SIG-M5 treated with dmso at 0.1 percent for 504 hours (cell line): ENCODE data around the gene EPHA7.

Source experiments
- DNase-seq: peaks from one replicate; lab custom pipeline; 2025; ENCODE audit not compliant: unreplicated experiment; lab: John Stamatoyannopoulos, UW

Gene EPHA7

GRCh38 chr6:93325761-93326160 is 93.6 kb downstream of the EPHA7 start:
- no peak for DNase-seq

- no peak for DNase-seq
Observed at GRCh38 chr6:93323630-93324029, 95.7 kb downstream of the EPHA7 start.

GRCh38 chr6:93322651-93323050 is 96.7 kb downstream of the EPHA7 start:
- DNase-seq: no peak

- no peak for DNase-seq
Observed at GRCh38 chr6:93319304-93319703, 100.1 kb downstream of the EPHA7 start.

- DNase-seq: no peak
Observed at GRCh38 chr6:93318121-93318520, 101.2 kb downstream of the EPHA7 start.

- no peak for DNase-seq
Observed at GRCh38 chr6:93317592-93317991, 101.8 kb downstream of the EPHA7 start.

- no peak for DNase-seq
Observed at GRCh38 chr6:93307505-93308409, 111.6 kb downstream of the EPHA7 start.

- no peak for DNase-seq
Observed at GRCh38 chr6:93305088-93305487, 114.3 kb downstream of the EPHA7 start.

- no peak for DNase-seq
Observed at GRCh38 chr6:93304505-93304904, 114.9 kb downstream of the EPHA7 start.

GRCh38 chr6:93300661-93301060 is 118.7 kb downstream of the EPHA7 start:
- no peak for DNase-seq

- DNase-seq: no peak
Observed at GRCh38 chr6:93299622-93300021, 119.7 kb downstream of the EPHA7 start.

- DNase-seq: no peak
Observed at GRCh38 chr6:93295631-93296030, 123.7 kb downstream of the EPHA7 start.

- DNase-seq: no peak
Observed at GRCh38 chr6:93294879-93295278, 124.5 kb downstream of the EPHA7 start.

- no peak for DNase-seq
Observed at GRCh38 chr6:93293872-93294271, 125.5 kb downstream of the EPHA7 start.

GRCh38 chr6:93293460-93293859 is 125.9 kb downstream of the EPHA7 start:
- DNase-seq: no peak

GRCh38 chr6:93282521-93283031 is 136.8 kb downstream of the EPHA7 start:
- DNase-seq: no peak

GRCh38 chr6:93278241-93278640 is 141.1 kb downstream of the EPHA7 start:
- no peak for DNase-seq

GRCh38 chr6:93272896-93273295 is 146.5 kb downstream of the EPHA7 start:
- DNase-seq: no peak

- no peak for DNase-seq
Observed at GRCh38 chr6:93272211-93272610, 147.1 kb downstream of the EPHA7 start.

- DNase-seq: no peak
Observed at GRCh38 chr6:93266116-93266817, 153.1 kb downstream of the EPHA7 start.

GRCh38 chr6:93260881-93261280 is 158.5 kb downstream of the EPHA7 start:
- no peak for DNase-seq

GRCh38 chr6:93259332-93259731 is 160.0 kb downstream of the EPHA7 start:
- DNase-seq: no peak
